OCI-LY1 (cell line): Measurements from ENCODE around the gene LASP1NB.
"Not testable (repeated sequence)": the region's sequence is repeated elsewhere in the genome, so short reads cannot be mapped to it uniquely, and the experiment has no call there.

ENCODE experiments used
- H2AFZ ChIP-seq: fragments of 200-600 bp; sonication (generic), shearing (Covaris generic); 2 replicates; pipeline ENCODE4 v1.6.0; 2014; ENCODE audit warnings: antibody characterized with exemption, mild to moderate bottlenecking, low read length
- H3F3A ChIP-seq: fragments of 200-600 bp; sonication (generic), shearing (Covaris generic); 2 replicates; pipeline ENCODE4 v1.6.0; 2014; ENCODE audit warnings: mild to moderate bottlenecking, antibody characterized with exemption, low read length, moderate library complexity; ENCODE audit not compliant: insufficient read depth
- H3K27ac ChIP-seq: fragments of 200-600 bp; sonication (generic); 2 replicates; pipeline ENCODE4 v1.5.1; 2014; ENCODE audit warnings: low read length, mixed run types, mild to moderate bottlenecking, low read depth; ENCODE audit not compliant: poor library complexity, severe bottlenecking
- H3K27me3 ChIP-seq: fragments of 200-600 bp; sonication (generic); 2 replicates; pipeline ENCODE4 v1.6.0; 2014; ENCODE audit warnings: antibody characterized with exemption, mild to moderate bottlenecking, low read length, moderate library complexity; ENCODE audit not compliant: insufficient read depth
- H3K36me3 ChIP-seq: fragments of 200-600 bp; sonication (generic); 2 replicates; pipeline ENCODE4 v1.6.1; 2014; ENCODE audit warnings: mild to moderate bottlenecking, antibody characterized with exemption, low read length, moderate library complexity, mixed read lengths; ENCODE audit not compliant: insufficient read depth
- H3K4me1 ChIP-seq: fragments of 200-600 bp; sonication (generic); 2 replicates; pipeline ENCODE4 v1.5.1; 2014; ENCODE audit warnings: mild to moderate bottlenecking, low read length, moderate library complexity; ENCODE audit not compliant: insufficient read depth, severe bottlenecking
- H3K4me2 ChIP-seq: fragments of 200-600 bp; sonication (generic), shearing (Covaris generic); 2 replicates; pipeline ENCODE4 v1.6.1; 2014; ENCODE audit warnings: low read length
- H3K4me3 ChIP-seq: fragments of 200-600 bp; sonication (generic); 2 replicates; pipeline ENCODE4 v1.5.1; 2014; ENCODE audit warnings: low read length, low read depth, mild to moderate bottlenecking, mixed read lengths; ENCODE audit not compliant: poor library complexity, severe bottlenecking
- H3K79me2 ChIP-seq: fragments of 200-600 bp; shearing (Covaris generic); 2 replicates; pipeline ENCODE4 v1.6.1; 2016; ENCODE audit warnings: mixed run types, low read length, mixed read lengths; ENCODE audit not compliant: insufficient read depth
- H3K9ac ChIP-seq: fragments of 200-600 bp; sonication (generic), shearing (Covaris generic); 2 replicates; pipeline ENCODE4 v1.6.1; 2014; ENCODE audit warnings: mild to moderate bottlenecking, low read length, mixed read lengths
- H3K9me2 ChIP-seq: fragments of 200-600 bp; sonication (generic), shearing (Covaris generic); 2 replicates; pipeline ENCODE4 v1.6.1; 2014; ENCODE audit warnings: low read depth, mild to moderate bottlenecking, low read length, mixed read lengths
- H3K9me3 ChIP-seq: fragments of 200-600 bp; shearing (Covaris generic); 2 replicates; pipeline ENCODE4 v1.6.1; 2014; ENCODE audit warnings: low read length, mixed read lengths
- H4K20me1 ChIP-seq: fragments of 200-600 bp; sonication (generic), shearing (Covaris generic); 2 replicates; pipeline ENCODE4 v1.6.0; 2016; ENCODE audit warnings: mild to moderate bottlenecking, low read length; ENCODE audit not compliant: insufficient read depth
- CTCF ChIP-seq: fragments of 200-600 bp; sonication (generic), shearing (Covaris generic); IDR thresholded peaks from 2 replicates; pipeline ENCODE4 v1.5.1; 2017; ENCODE audit warnings: mild to moderate bottlenecking, antibody characterized with exemption, low read length, moderate library complexity, mixed read lengths
- EZH2 ChIP-seq: fragments of 200-600 bp; sonication (generic), shearing (Covaris generic); IDR thresholded peaks from 2 replicates; pipeline ENCODE4 v1.8.0; 2017; ENCODE audit warnings: borderline replicate concordance, mixed run types, mild to moderate bottlenecking, antibody characterized with exemption, low read length, moderate library complexity, mixed read lengths

LASP1NB gene

GRCh38 chr17:38921756-38922411 is 3.5 kb upstream of the LASP1NB start:
- Histone ChIP-seq H3K36me3 (peaks cover 32% of the 10 kb centered on the region), H4K20me1 (no peaks in the 10 kb centered on the region), H3K4me1 (peaks cover 12% of the 10 kb centered on the region), H3K9me3 (no peaks in the 10 kb centered on the region), H3K9me2 (no peaks in the 10 kb centered on the region), H3K27ac (peak overlapping the region; percentile 46), H3K27me3 (no peaks in the 10 kb centered on the region), H3K4me2 (no peak overlapping the region), H3K79me2 (no peaks in the 10 kb centered on the region), H3F3A (no peaks in the 10 kb centered on the region), H3K4me3 (no peak overlapping the region), H3K9ac (no peak overlapping the region), H2AFZ (no peak overlapping the region)
- TF ChIP-seq EZH2 (no peak), CTCF (no peak)

- Histone ChIP-seq H3K9me3 (no peaks in the 10 kb centered on the region), H3K9me2 (no peaks in the 10 kb centered on the region), H4K20me1 (no peaks in the 10 kb centered on the region), H3K4me2 (no peak overlapping the region), H3K36me3 (peaks cover 25% of the 10 kb centered on the region), H3K9ac (no peak overlapping the region), H3F3A (no peaks in the 10 kb centered on the region), H3K4me3 (no peak overlapping the region), H3K27ac (peak overlapping the region; percentile 46), H3K4me1 (peaks cover 12% of the 10 kb centered on the region), H3K27me3 (no peaks in the 10 kb centered on the region), H2AFZ (no peak overlapping the region), H3K79me2 (no peaks in the 10 kb centered on the region)
- TF ChIP-seq CTCF (no peak), EZH2 (no peak)
These were observed 2.7 kb upstream of the LASP1NB start for GRCh38 chr17:38922538-38923297.

GRCh38 chr17:38926293-38927070 is 1.1 kb downstream of the LASP1NB start:
- H2AFZ ChIP-seq: no peak overlapping the region
- no peak overlapping the region for H3K4me3 ChIP-seq
- H3K4me1 ChIP-seq: peaks cover 5% of the 10 kb centered on the region
- H3F3A ChIP-seq: no peaks in the 10 kb centered on the region
- H3K36me3 ChIP-seq: no peaks in the 10 kb centered on the region
- no peaks in the 10 kb centered on the region for H3K27me3 ChIP-seq
- H3K9ac ChIP-seq: no peak overlapping the region
- no peak overlapping the region for H3K4me2 ChIP-seq
- no peaks in the 10 kb centered on the region for H3K9me2 ChIP-seq
- no peaks in the 10 kb centered on the region for H4K20me1 ChIP-seq
- TF ChIP-seq CTCF: no peak
- no peak for TF ChIP-seq EZH2
- H3K79me2 ChIP-seq: no peaks in the 10 kb centered on the region
- H3K27ac ChIP-seq: no peak overlapping the region
- H3K9me3 ChIP-seq: no peaks in the 10 kb centered on the region

GRCh38 chr17:38930782-38931181 is 5.4 kb downstream of the LASP1NB start:
- H3K27ac ChIP-seq, H3K4me1 ChIP-seq, H3K9me2 ChIP-seq, H3K36me3 ChIP-seq, H3K4me2 ChIP-seq, H3F3A ChIP-seq, H3K9me3 ChIP-seq, H3K27me3 ChIP-seq, H2AFZ ChIP-seq, H4K20me1 ChIP-seq, H3K4me3 ChIP-seq, H3K9ac ChIP-seq, H3K79me2 ChIP-seq: not testable (repeated sequence)

GRCh38 chr17:38933962-38934361 is 8.5 kb downstream of the LASP1NB start:
- not testable (repeated sequence) for H3K4me3 ChIP-seq, H3K4me2 ChIP-seq

More at GRCh38 chr17:38933962-38934361, 8.5 kb downstream of the LASP1NB start:
- not testable (repeated sequence) for H3K79me2 ChIP-seq, H3K36me3 ChIP-seq, H3K9me2 ChIP-seq, H3F3A ChIP-seq, H2AFZ ChIP-seq, H3K27me3 ChIP-seq, H3K9me3 ChIP-seq, H4K20me1 ChIP-seq, H3K9ac ChIP-seq, H3K4me1 ChIP-seq, H3K27ac ChIP-seq
